Esophagus squamous epithelium (tissue), 5 donors: ENCODE measurements around the gene VEGFC. TPM values are rescaled to one million over a fixed set of nuclear protein-coding genes. Genes with fewer than 3 reads are reported as not detected.

Source experiments
- DNase-seq: peaks from one replicate; lab custom pipeline; 2025; lab: John Stamatoyannopoulos, UW
- H3K27ac ChIP-seq, 4 donors: fragments of 200-600 bp; sonication (generic); one replicate each; pipeline ENCODE4 v1.5.1; 2016 to 2019; ENCODE audit warnings: mild to moderate bottlenecking in 1 of 4
- H3K27me3 ChIP-seq, 4 donors: fragments of 200-600 bp; sonication (generic); 1 replicate in 3 of 4; 2 replicates in 1 of 4; pipeline versions ENCODE4 v1.5.1 to v1.6.0; 2017 to 2021; ENCODE audit warnings: antibody characterized with exemption in 1 of 4
- H3K36me3 ChIP-seq, 3 donors: fragments of 200-600 bp; sonication (generic); one replicate each; pipeline ENCODE4 v1.5.1; 2016 to 2019
- H3K4me1 ChIP-seq, 3 donors: fragments of 200-600 bp; sonication (generic); one replicate each; pipeline ENCODE4 v1.5.1; 2017 to 2019
- H3K4me3 ChIP-seq, 4 donors: fragments of 200-600 bp; sonication (generic); 1 replicate in 3 of 4; 2 replicates in 1 of 4; pipeline ENCODE4 v1.5.1; 2016 to 2019; ENCODE audit warnings: mild to moderate bottlenecking in 2 of 4, moderate library complexity in 1 of 4
- H3K9me3 ChIP-seq, 3 donors: fragments of 200-600 bp; sonication (generic); one replicate each; pipeline ENCODE4 v1.5.1; 2016 to 2019
- POLR2A ChIP-seq, 4 donors: fragments of 450-650 bp; IDR thresholded peaks; one replicate each; pipeline ENCODE4 v1.6.1; 2017; ENCODE audit warnings: antibody characterized with exemption in 4 of 4, mild to moderate bottlenecking in 4 of 4, moderate library complexity in 3 of 4
- WGBS, 2 donors: methylation state at CpG; one replicate each; pipeline ENCODE4 v1.1.5; 2018; 5-methylcytosine and 5-hydroxymethylcytosine counted together
- intact Hi-C: fragments of 100-400 bp; cut with DNase I; formaldehyde crosslinking; loops from one replicate; pipeline ENCODE4 v1.15.0; 2022
- total RNA-seq, 4 donors: library from RNA; depleted of rRNA; stranded (reverse); fragments of >200 nt; gene quantifications; one replicate each; pipeline ENCODE4 v1.1.0, GENCODE V29; 2016
- TF ChIP-seq, protein P1 (sequence below), 6 experiments: fragments of 450-650 bp in 4 of 6; fragments of 200-600 bp in 2 of 6; sonication (generic) in 2 of 6; IDR thresholded peaks; one replicate each; pipeline ENCODE4 v1.5.1; 2016 to 2019; ENCODE audit warnings: antibody characterized with exemption in 6 of 6, mild to moderate bottlenecking in 4 of 6, moderate library complexity in 4 of 6
- donor health status: DM: yes; HTN: yes; CAD: no.

VEGFC gene
- total RNA-seq, 4 donors from 2014 or later, result 0.50 to 3.8 (median 1.7) TPM

DNA sequence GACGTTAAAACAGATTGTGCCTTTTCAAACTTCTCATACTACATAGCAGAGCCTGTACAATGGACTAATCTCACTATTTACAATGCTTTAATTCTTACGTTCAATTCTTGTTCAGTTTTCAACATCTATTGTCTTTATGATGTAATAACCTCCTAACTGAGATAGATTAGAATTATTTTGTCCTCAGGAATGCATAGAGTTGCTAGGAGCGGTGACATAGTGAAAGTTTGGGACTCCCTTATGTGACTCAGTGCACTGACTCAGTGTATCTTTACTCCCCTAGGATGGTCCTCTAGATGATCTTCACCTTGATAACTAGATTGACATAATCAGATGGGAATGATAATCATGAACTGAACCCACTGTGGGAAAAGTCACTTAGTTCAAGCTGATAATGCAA, 151.5 kb downstream of the VEGFC start:
- Histone ChIP-seq H3K9me3 (no peaks in the 10 kb centered on the region), H3K36me3 (no peaks in the 10 kb centered on the region), H3K27me3 (no peaks in the 10 kb centered on the region), H3K4me1 (no peaks in the 10 kb centered on the region), H3K4me3 (no peak overlapping the region), H3K27ac (no peak overlapping the region)
- no peak for DNase-seq
- intact Hi-C loops, result no loop called here
- WGBS, 2 donors, result 70 to 74% methylated on average over 3 of the region's 3 CpGs
- TF ChIP-seq, protein P1, sequence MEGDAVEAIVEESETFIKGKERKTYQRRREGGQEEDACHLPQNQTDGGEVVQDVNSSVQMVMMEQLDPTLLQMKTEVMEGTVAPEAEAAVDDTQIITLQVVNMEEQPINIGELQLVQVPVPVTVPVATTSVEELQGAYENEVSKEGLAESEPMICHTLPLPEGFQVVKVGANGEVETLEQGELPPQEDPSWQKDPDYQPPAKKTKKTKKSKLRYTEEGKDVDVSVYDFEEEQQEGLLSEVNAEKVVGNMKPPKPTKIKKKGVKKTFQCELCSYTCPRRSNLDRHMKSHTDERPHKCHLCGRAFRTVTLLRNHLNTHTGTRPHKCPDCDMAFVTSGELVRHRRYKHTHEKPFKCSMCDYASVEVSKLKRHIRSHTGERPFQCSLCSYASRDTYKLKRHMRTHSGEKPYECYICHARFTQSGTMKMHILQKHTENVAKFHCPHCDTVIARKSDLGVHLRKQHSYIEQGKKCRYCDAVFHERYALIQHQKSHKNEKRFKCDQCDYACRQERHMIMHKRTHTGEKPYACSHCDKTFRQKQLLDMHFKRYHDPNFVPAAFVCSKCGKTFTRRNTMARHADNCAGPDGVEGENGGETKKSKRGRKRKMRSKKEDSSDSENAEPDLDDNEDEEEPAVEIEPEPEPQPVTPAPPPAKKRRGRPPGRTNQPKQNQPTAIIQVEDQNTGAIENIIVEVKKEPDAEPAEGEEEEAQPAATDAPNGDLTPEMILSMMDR (IDR thresholded peaks at IDR 0.05), result no peak
- TF ChIP-seq POLR2A (IDR thresholded peaks at IDR 0.05), result no peak

DNA sequence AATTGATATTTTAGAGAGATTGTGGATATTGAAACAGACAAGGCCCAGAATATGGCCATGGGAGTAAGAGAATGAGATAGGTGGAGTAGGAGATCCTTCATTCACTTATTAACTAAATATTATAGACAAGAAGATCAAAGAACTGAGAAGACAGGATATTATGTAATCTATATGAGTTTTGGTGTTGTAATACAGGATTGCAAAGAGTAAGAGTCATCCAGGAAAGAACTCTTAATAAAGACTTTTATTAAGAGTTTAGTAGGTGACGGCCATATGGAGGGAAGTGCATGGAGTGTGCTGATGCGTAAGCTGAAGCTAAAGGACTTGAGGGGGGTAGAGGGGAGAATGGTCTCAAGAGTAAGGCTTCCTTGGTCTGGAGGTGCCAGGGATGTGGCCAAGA, 153.7 kb downstream of the VEGFC start:
- Histone ChIP-seq H3K4me3 (no peak overlapping the region), H3K27me3 (no peaks in the 10 kb centered on the region), H3K9me3 (no peaks in the 10 kb centered on the region), H3K36me3 (no peaks in the 10 kb centered on the region), H3K4me1 (no peaks in the 10 kb centered on the region), H3K27ac (no peak overlapping the region)
- 74 to 83% methylated on average over 2 of the region's 2 CpGs for WGBS, 2 donors
- no peak for DNase-seq
- intact Hi-C loops, result no loop called here
- TF ChIP-seq POLR2A (IDR thresholded peaks at IDR 0.05), result no peak
- TF ChIP-seq, protein P1 (IDR thresholded peaks at IDR 0.05), result no peak

DNA sequence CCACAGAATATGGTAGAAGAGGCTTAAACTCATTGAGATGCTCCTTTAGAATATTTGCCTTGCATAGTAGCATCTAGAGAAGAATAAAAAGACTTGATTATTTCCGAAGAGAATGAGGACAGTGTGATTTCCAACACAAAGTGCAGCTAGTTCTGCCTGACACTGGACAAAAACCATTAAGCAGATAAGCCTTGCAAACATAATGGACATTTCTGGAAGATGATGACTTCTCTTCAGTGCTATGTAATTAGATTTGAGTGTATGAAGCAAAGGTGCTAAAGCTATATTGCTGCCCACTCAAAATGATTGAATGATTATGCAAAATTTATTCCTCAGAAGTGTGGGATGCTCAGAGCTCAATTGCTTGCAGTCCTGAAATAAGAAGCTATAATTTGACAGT, 156.4 kb downstream of the VEGFC start:
- intact Hi-C loops, result no loop called here
- H3K4me1 ChIP-seq, result no peaks in the 10 kb centered on the region
- 50% methylated on average over 1 of the region's 1 CpG for WGBS, 2 donors
- no peaks in the 10 kb centered on the region for H3K36me3 ChIP-seq
- no peaks in the 10 kb centered on the region for H3K27me3 ChIP-seq
- TF ChIP-seq POLR2A (IDR thresholded peaks at IDR 0.05), result no peak
- no peak overlapping the region for H3K27ac ChIP-seq
- DNase-seq, result no peak
- no peak overlapping the region for H3K4me3 ChIP-seq
- H3K9me3 ChIP-seq, result no peaks in the 10 kb centered on the region

DNA sequence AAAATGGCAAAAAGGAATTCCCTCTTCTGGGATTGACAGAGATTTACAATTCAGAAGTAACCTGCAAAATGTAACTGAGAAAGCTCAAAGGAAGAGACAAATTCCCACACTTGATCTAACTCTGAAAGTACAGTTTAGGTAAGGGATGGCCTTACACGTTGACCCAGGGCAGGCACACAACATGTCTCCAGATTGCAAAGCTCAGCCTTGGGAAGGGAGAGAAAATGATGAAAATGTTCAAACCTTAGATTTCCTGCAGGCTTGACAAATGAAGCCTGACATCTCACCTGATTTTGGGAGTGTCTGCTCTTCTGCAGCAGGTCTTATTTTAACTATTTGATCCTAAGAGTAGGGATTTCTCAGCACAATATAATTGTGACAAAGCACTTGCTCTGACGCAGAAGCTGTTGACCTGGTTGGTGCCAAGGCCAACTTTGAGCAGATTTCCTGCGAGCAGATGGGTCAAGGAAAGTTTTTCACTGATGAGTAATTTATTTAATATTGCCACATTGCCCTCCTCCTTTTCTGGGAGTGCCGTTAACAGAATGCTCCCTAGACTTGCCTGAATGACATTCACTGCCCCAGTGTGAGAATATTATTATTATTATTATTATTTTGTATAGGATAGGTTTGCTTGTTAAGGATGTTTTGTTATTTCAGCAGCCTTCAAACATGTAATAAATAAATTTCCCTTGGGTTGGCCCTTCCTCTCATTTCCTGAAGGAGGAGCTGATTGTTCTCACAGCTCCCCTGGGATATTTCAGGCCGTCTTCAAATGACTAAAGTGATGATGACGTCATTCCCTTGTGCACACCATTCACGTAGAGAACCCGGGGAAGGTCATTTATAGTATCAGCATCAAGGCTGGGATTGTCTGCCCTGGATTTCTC, 157.1 kb downstream of the VEGFC start:
- Histone ChIP-seq H3K4me1 (no peaks in the 10 kb centered on the region), H3K9me3 (no peaks in the 10 kb centered on the region), H3K27me3 (no peaks in the 10 kb centered on the region), H3K27ac (no peak overlapping the region), H3K4me3 (no peak overlapping the region), H3K36me3 (no peaks in the 10 kb centered on the region)
- no peak for DNase-seq
- intact Hi-C loops, result no loop called here
- TF ChIP-seq, protein P1 (IDR thresholded peaks at IDR 0.05), result no peak
- no peak for TF ChIP-seq POLR2A (IDR thresholded peaks at IDR 0.05)
- WGBS, 2 donors, result 44 to 49% methylated on average over 7 to 8 of the region's 8 CpGs
